GM12891 (cell line): ENCODE data around the gene APOL4.

Experiments used
- PAX5 ChIP-seq: IDR thresholded peaks from 2 replicates; pipeline ENCODE4 v1.6.1; 2011; ENCODE audit warnings: low read length, moderate library complexity, mild to moderate bottlenecking; ENCODE audit not compliant: insufficient read depth, severe bottlenecking
- POLR2A ChIP-seq: IDR thresholded peaks from 2 replicates; pipeline ENCODE4 v1.6.1; 2011; ENCODE audit warnings: low read depth, low read length, control low read depth
- POLR2AphosphoS5 ChIP-seq: IDR thresholded peaks from 2 replicates; pipeline ENCODE4 v1.6.1; 2011; ENCODE audit warnings: low read depth, low read length, control low read depth
- POU2F2 ChIP-seq: IDR thresholded peaks from 2 replicates; pipeline ENCODE4 v1.6.1; 2011; ENCODE audit warnings: low read depth, mild to moderate bottlenecking, control low read depth, low read length, moderate library complexity
- SPI1 ChIP-seq: IDR thresholded peaks from 2 replicates; pipeline ENCODE4 v1.6.1; 2011; ENCODE audit warnings: low read depth, low read length, control low read depth

DNA sequence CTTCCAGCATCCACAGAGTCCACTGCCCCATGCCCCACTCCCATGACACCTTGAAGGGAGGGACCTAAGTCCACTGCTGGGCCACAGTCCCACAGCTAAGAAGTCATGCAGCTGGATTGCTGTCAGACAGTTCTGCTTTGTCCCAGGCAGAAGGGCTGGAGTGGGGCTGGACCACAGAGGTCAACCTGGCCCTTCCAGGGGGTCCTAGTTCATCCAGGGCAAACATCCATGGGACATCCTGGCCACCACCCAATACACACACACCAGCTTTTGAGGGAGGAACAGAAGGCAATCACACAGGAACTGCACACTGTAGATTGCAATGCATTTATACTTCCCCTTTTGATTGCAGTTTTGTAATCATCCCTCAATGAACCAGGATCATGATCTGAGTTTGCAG lies 11.3 kb upstream of the APOL4 start:
- TF ChIP-seq POLR2A (no peak), POU2F2 (no peak), SPI1 (no peak), POLR2AphosphoS5 (no peak), PAX5 (no peak)
